Middle frontal gyrus (tissue), 1 donor: Measurements from ENCODE around the gene WNT7B.

Source experiments
- DNase-seq: peaks from one replicate; pipeline ENCODE4 v3.0.0-alpha.2; 2015; ENCODE audit warnings: low spot score; ENCODE audit errors: extremely low spot score

Gene WNT7B

GRCh38 chr22:45931042-45931441, 45.9 kb downstream of the WNT7B start:
- no peak for DNase-seq

GRCh38 chr22:45930324-45930723, 46.6 kb downstream of the WNT7B start:
- DNase-seq = no peak

DNA sequence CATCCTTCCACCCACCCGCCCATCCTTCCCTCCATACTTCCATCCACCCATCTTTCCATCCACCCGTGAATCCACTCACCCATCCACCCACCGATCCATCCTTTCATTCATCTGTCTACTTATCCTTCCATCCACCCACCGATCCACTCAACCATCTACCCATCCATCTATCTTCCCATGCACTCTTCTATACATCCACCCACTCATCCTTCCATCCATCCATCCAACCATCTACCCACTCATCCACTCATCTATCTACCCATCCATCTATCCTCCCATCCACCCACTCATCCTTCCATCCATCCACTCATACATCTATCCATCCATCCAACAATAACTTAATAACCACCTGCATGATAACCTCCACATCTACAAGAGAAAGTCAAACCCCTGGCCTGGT, 47.3 kb downstream of the WNT7B start:
- no peak for DNase-seq

DNA sequence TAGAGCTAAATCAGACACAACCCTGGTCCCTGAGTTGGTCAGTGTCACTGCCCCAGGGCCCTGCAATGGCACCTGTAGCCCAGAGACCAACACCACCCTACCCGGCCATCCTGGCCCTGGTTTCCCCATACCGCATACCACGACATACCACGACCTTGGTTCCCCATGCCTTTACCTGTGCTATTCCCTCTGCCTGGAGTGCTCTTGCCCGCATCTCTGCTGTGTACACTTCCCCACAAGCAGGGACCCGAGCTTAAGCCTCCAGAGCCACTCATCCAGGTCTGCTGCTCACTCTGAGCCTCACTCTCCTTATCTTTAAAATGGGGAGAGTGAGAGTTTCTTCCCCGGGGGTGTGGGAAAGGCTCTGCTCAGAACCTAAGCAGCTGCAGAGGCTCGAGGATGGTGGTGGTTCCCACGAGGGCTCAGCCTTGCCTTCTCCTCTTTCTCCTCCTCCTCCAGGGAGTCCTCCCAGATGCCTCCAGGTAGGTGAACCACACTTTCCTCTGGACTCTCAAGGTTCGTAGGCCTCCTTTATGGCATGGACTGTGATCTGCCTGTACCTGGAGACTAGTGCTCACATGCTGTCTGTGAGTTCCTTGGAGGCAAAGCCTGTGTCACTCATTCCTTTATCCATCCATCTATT, 48.1 kb downstream of the WNT7B start:
- DNase-seq = no peak

DNA sequence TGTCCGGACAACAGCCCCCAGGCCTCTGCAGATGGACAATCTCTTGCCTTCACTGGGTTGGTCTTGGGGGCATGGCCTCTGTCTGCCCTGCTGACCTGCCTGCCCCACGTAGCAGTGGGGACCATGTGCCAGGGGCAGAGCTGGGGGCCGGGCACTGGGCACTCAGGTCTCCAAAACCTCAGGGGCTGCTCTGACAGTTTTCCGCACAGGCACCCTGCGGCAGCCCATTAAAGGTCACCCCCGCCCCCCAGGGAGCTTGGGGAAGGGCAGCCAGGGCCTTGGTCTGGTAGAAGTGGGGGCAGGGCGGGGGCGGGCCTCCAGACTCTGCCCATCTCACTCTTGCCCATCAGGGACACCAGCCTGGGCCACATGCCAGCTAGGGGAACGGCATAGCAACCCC, 49.9 kb downstream of the WNT7B start:
- DNase-seq = no peak

DNA sequence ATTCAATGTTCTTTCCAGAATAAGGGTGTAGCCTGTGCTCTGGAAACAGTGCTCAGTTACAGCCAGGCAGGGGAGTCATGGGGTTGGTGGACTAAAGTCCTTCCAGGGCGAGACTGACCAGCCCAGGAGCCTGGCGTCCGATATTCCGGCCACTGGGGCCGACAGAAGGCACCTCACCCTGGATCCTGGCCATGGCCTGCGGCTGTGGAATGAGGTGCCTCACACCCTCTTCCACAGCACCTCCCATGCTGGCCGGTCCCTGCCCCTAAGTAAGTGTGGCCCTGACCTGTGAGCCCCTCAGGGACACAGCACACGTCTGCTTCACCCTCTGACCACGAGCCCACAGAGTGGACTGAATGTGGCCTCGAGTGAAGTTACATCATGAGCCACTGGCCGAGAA, 50.5 kb downstream of the WNT7B start:
- no peak for DNase-seq

DNA sequence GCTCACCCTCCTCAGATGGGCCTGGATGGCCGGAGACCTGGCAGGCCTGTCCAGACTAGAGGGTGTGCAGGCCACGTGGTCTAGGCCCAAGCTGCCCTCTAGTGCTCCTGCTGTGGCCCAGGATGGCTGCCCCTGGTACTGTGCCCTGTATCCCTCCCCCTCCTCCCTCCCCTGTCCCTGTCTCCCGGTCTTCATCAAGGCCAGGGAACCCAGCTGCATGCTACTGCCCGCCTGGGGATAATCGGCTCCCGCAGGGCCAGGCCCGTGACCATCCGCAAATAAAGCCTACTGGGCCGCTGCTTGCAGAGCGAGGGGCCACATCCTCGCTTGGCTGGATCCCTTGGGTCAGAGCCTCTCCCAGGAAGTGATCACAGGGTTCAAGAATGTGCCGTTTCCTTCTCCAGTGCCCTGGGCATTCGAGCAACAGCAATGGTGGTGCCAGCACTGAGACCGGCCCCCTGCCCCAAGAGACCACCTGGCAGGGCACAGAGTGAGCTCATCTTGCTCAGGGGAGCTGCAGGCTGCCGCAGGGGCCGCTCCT, 51.1 kb downstream of the WNT7B start:
- DNase-seq = no peak

DNA sequence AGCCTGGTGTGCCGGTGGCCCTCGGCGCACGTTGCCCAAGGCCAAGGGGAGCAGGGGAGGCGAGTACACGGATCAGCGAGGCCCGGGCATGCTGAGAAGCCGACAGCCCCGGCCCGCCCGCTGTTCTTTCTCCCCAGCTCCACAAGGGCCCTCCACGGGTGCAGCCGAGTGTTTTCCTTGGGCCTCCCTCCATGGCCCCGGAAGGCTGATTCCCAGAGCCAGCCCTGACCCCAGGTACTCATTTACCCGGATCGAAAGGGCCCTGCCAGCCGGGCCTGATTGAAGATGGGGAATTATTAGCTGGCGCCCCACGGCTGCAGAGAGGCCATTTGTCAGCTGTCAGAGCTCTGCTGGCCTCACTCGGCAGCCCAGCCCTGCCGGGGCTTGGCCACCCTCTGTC, 53.1 kb downstream of the WNT7B start:
- no peak for DNase-seq

- no peak for DNase-seq
Observed at GRCh38 chr22:45923212-45923611, 53.8 kb downstream of the WNT7B start.

- DNase-seq = no peak
Observed at GRCh38 chr22:45922661-45923060, 54.3 kb downstream of the WNT7B start.

DNA sequence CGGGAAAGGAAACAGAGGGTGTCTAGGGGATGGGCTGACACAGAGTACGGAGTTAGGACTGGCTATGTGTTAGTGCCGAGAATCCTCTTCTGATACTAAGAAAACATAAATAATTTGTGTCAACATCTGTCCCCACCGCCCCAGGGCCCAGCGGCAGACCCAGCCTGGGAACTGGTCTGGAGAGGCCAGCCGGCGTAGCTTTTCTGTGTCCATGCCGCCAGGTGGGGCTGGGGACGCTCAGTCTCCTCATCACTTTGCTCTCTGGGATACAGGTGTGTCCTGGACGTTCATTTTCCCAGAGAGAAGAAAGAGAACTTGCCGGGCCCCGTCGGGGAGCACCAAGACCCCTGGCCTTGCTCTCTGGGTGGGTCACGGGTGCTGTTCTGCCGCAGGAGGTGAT, 54.7 kb downstream of the WNT7B start:
- DNase-seq = no peak

DNA sequence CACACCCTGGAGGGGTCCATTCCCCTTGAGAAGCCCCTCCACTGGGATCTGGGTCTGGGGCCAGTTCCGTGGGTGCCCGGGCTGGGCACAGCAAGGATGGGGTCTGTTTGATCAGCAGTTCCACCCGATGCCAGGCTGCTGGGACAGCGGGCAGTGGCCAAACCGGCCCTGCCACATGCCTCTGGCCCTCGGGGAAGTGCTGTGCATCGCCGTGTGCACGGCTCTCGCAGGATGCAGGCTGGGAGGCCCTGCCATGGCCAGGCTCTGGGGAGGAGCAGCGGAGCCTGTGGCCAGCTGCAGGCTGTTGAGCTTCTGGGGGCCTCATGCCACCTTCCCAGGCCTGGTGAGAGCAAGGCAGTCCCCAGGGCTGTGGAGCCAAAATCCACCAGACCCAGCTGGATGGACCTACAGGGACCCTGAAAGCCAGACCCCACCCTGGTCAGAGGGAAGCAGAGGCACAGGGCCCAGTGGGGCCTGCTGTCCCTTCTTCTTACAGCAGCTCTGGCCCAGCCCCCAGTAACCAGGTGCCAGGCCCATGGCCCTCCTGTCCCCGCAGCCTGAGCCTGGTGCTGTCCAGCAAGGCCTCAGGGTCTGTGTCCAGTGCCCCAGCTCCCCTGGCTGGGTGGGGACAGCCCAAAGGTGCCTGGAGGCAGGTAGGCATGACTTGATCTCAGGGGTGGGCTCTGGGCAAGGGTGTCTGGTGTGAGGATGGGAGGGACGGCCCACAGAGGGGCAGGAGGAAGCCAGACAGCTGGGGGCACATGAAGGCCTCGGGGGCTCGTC, 57.3 kb downstream of the WNT7B start:
- DNase-seq = no peak

GRCh38 chr22:45918459-45919370, 58.2 kb downstream of the WNT7B start:
- DNase-seq = no peak

- DNase-seq = no peak
Observed at GRCh38 chr22:45917700-45918458, 59.1 kb downstream of the WNT7B start.

DNA sequence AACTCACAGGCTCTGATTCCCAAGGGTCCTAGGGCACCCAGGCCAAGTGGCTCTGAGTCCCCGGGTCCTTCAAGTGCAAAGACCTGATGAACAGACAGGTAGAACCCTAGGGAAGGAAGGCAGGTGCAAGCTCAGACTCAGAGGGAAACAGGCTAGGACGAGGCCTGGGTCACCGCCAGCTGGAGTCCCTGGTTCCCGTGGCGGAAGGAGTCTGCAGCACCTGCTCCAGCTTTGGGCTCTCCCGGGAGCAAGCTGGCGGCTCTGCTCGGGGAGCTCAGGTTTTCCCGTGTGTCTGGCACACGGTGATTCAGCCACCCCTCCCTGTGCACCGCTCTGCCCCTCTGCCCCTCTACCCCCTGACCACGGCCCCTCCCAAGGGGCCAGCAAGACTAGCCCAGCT, 59.8 kb downstream of the WNT7B start:
- DNase-seq = no peak

DNA sequence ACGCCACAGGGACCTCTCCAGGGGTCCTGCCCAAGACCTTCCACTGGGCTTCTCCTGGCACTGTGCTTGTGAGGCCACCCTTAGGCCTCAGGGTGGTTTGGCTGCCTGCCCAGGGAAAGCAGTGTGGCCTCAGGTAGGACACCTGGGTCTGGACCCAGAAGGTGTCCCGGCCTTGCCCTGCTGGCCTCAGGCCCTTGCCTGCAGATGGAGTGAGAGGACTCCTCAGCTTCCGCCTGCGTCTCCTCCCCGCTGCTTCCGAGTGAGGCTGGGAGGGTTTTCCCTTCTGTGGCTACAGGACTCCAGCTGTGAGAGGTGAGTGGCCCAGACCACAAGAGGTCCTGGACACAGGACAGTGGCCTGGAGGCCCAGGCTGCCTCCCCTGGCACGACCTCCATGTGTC, 60.4 kb downstream of the WNT7B start:
- no peak for DNase-seq

DNA sequence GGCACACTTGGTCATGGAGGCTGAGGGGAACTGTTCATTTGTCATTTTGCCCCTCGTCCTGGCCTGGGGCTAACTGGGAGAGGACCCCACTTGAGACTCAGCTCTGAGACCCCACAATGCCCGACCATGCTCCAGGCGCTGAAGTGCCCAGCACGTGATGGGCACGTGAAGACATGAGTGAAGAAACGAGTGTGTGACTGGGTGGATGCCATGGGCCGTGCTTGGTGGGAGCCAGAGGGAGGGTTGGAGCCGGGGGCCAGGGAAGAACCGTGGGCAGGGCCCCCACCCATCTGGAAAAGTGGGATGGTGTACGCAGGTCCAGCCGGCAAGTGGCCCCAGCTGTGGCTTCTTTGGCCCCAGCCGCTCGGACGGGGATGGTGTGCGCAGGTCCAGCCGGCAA, 61.1 kb downstream of the WNT7B start:
- no peak for DNase-seq

- no peak for DNase-seq
Observed at GRCh38 chr22:45915151-45915550, 61.8 kb downstream of the WNT7B start.

DNA sequence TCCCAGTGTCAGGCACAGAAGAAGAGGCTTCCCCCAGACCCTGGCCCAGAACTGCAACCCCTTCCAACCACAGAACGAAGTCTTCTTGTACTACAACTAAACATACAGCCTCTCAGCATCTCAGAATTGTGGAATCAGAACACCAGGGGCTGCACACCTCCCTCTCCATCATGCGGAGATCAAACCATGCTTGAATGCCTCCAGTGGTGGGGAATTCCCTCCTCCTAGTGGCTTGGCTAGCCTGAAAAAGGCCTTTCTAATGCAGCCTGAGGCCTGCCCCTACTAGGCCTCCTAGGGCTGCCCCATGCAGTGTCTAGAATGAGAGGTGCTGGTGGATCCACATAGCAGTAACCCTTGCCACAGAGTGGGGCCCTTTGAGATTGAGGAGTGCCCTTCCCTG, 62.7 kb downstream of the WNT7B start:
- no peak for DNase-seq

- DNase-seq = no peak
Observed at GRCh38 chr22:45912910-45913309, 64.1 kb downstream of the WNT7B start.

- DNase-seq = no peak
Observed at GRCh38 chr22:45911601-45912271, 65.2 kb downstream of the WNT7B start.
